ENCODE data around the gene MAZ. TPM values are rescaled to one million over a fixed set of nuclear protein-coding genes. Genes with fewer than 3 reads are reported as not detected.

The MAZ gene
- total and polyA plus RNA-seq, 2 of the 8 experiments (the other 6 are each of a cell fraction or from before 2014, with no cell fraction given) = 219 to 380 TPM

- Histone ChIP-seq H2BK120ac (replicated peaks; ENCODE audit: low read depth, low read length) (no peak overlapping the region), H3K9ac (replicated peaks in 1 of 4; ENCODE audit: extremely low read depth in 1 of 4, low read depth in 3 of 4, low read length in 3 of 4) (no peak overlapping the region), H2AFZ (ENCODE audit: low read length) (no peak overlapping the region), H3K4me3 (ENCODE audit: extremely low read depth in 1 of 4, insufficient read depth in 2 of 4, low read depth in 3 of 4, low read length in 4 of 4) (no peak overlapping the region), H3K9me3 (ENCODE audit: insufficient read depth in 2 of 2, low read depth in 1 of 2, low read length in 1 of 2) (no peaks in the 10 kb centered on the region), H3K4me1 (replicated peaks in 1 of 4; ENCODE audit: control insufficient read depth in 3 of 4, insufficient read depth in 4 of 4, low read length in 3 of 4) (no peaks in the 10 kb centered on the region), H3K27me3 (replicated peaks in 1 of 4; ENCODE audit: control insufficient read depth in 3 of 4, extremely low read depth in 1 of 4, insufficient read depth in 3 of 4, low read length in 3 of 4) (no peaks in the 10 kb centered on the region), H4K5ac (ENCODE audit: insufficient read length, low read depth, low read length) (no peak overlapping the region), H3K56ac (replicated peaks; ENCODE audit: insufficient read length, low read depth, low read length) (no peak overlapping the region), H2BK5ac (ENCODE audit: low read depth, low read length) (no peak overlapping the region), H3K4me2 (ENCODE audit: insufficient read depth in 1 of 2, low read depth in 2 of 2, low read length in 2 of 2) (no peak overlapping the region), H3K79me1 (ENCODE audit: low read depth, low read length) (no peaks in the 10 kb centered on the region), H2AK5ac (ENCODE audit: low read depth, low read length) (no peak overlapping the region), H2BK20ac (ENCODE audit: low read length) (no peak overlapping the region), H3K23me2 (ENCODE audit: low read depth, low read length) (no peaks in the 10 kb centered on the region), H3K79me2 (ENCODE audit: control insufficient read depth in 1 of 2, insufficient read depth in 2 of 2, low read length in 2 of 2) (no peaks in the 10 kb centered on the region), H3K14ac (ENCODE audit: insufficient read length) (no peak overlapping the region), H3K18ac (ENCODE audit: extremely low read depth, low read length) (no peak overlapping the region), H2BK15ac (ENCODE audit: low read length) (no peak overlapping the region), H3K36me3 (ENCODE audit: control insufficient read depth in 2 of 4, insufficient read depth in 4 of 4, low read length in 3 of 4) (no peaks in the 10 kb centered on the region), H3K27ac (ENCODE audit: low read depth, low read length) (no peak overlapping the region), H3K4ac (replicated peaks; ENCODE audit: insufficient read length, low read depth, low read length) (no peak overlapping the region), H4K8ac (ENCODE audit: extremely low read depth, insufficient read depth, low read length) (no peak overlapping the region), H3K23ac (ENCODE audit: insufficient read length) (no peak overlapping the region), H4K91ac (replicated peaks; ENCODE audit: insufficient read length, low read length) (no peak overlapping the region), H4K20me1 (replicated peaks in 1 of 2; ENCODE audit: control insufficient read depth in 1 of 2, insufficient read depth in 2 of 2, low read length in 2 of 2) (no peaks in the 10 kb centered on the region), H2BK12ac (ENCODE audit: low read depth, low read length) (no peak overlapping the region)
- POLR2A ChIA-PET (ENCODE audit: partially characterized antibody) = interaction anchor here (0.6 to 1.7 kb wide), 7 partner anchors 10 to 57 kb away, joined by 3 to 5 read pairs (median 4); partner anchors contain the start of gene ZG16
- DNase-seq (ENCODE audit: low read depth in 1 of 2, low spot score in 2 of 2) (no peak), FAIRE-seq (no peak)
- WGBS, 2 experiments (ENCODE audit: extremely low coverage in 1 of 2, insufficient coverage in 1 of 2, insufficient read length in 1 of 2, insufficient replicate concordance in 2 of 2, low coverage in 1 of 2, low lambda C conversion rate in 2 of 2, missing lambda C conversion rate in 1 of 2) = 83% methylated on average over 3 of the region's 3 CpGs; no CpG with 5 or more reads in 1 of the 2 experiments
- CTCF ChIA-PET (ENCODE audit: partially characterized antibody) = interaction anchor here (0.8 to 4.8 kb wide), 3 partner anchors 23 to 61 kb away, joined by 3 to 17 read pairs (median 3); partner anchors contain the start of gene KIF22
- TF ChIP-seq POLR2A (IDR thresholded peaks at IDR 0.05; ENCODE audit: control extremely low read depth in 1 of 2, low read depth in 2 of 2, low read length in 2 of 2) (no peak), CBX5 (IDR thresholded peaks at IDR 0.05; ENCODE audit: low read depth, low read length) (no peak)
Measured at GRCh38 chr16:29767062-29767461, 39.3 kb upstream of the MAZ start.

All from H1 (cell line).